ENCODE results near the gene PAQR9. TPM values are rescaled to one million over a fixed set of nuclear protein-coding genes. Genes with fewer than 3 reads are reported as not detected.
A peak's percentile ranks its signal among the peaks of the same experiment; 100 is the strongest.

PAQR9 gene
- total and polyA plus RNA-seq, 2 of the 13 experiments (the other 11 are each of a cell fraction or from before 2014, with no cell fraction given) = 3.7 to 10.3 TPM

- TF ChIP-seq TOPORS (CRISPR knock-in tag; IDR thresholded peaks at IDR 0.05) = no peak
- TF ChIP-seq ZFAT (CRISPR knock-in tag; conservative IDR thresholded peaks at IDR 0.05) = no peak
- peak; percentile 49; the same call in 1 of the 2 replicates for TF ChIP-seq ZBTB7B (CRISPR knock-in tag; IDR thresholded peaks at IDR 0.05)
- peak; percentile 53; the same call in 1 of the 2 replicates for TF ChIP-seq ZBTB26 (CRISPR knock-in tag; IDR thresholded peaks at IDR 0.05; ENCODE audit: borderline replicate concordance)
- TF ChIP-seq SIN3A (IDR thresholded peaks at IDR 0.05; ENCODE audit: borderline replicate concordance, low read depth, low read length) = no peak
- TF ChIP-seq MXD4 (CRISPR knock-in tag; IDR thresholded peaks at IDR 0.05) = no peak
- no peak; a peak in 1 of 4 replicates for TF ChIP-seq ATF4 (CRISPR knock-in tag; IDR thresholded peaks at IDR 0.05)
- TF ChIP-seq SMYD3 (CRISPR knock-in tag; IDR thresholded peaks at IDR 0.05) = no peak
- no peak for TF ChIP-seq JDP2 (CRISPR knock-in tag; IDR thresholded peaks at IDR 0.05; ENCODE audit: borderline replicate concordance)
- TF ChIP-seq GZF1 (CRISPR knock-in tag; IDR thresholded peaks at IDR 0.05) = no peak
- no peak for TF ChIP-seq ZNF432 (CRISPR knock-in tag; IDR thresholded peaks at IDR 0.05; ENCODE audit: borderline replicate concordance)
- TF ChIP-seq KAT2B (IDR thresholded peaks at IDR 0.05; ENCODE audit: borderline replicate concordance, low read depth, low read length) = no peak
- TF ChIP-seq ATRX (CRISPR knock-in tag; IDR thresholded peaks at IDR 0.05; ENCODE audit: borderline replicate concordance) = no peak
- peak; percentile 39; the same call in 1 of the 2 replicates for TF ChIP-seq MAX (IDR thresholded peaks at IDR 0.05)
- peak; percentile 72; the same call in 1 of the 2 replicates for TF ChIP-seq HOXA3 (CRISPR knock-in tag; IDR thresholded peaks at IDR 0.05)
- no peak for TF ChIP-seq ZFP37 (CRISPR knock-in tag; IDR thresholded peaks at IDR 0.05; ENCODE audit: borderline replicate concordance)
- no peak for TF ChIP-seq CREB1 (IDR thresholded peaks at IDR 0.05)
- TF ChIP-seq CREB1 (CRISPR knock-in tag; IDR thresholded peaks at IDR 0.05) = peak; percentile 54; the same call in 1 of the 2 replicates
- peak; percentile 57; the same call in 1 of the 2 replicates for TF ChIP-seq ZNF274 (CRISPR knock-in tag; IDR thresholded peaks at IDR 0.05)
- peak; percentile 87 for TF ChIP-seq MIXL1 (CRISPR knock-in tag; IDR thresholded peaks at IDR 0.05)
- no peak for TF ChIP-seq CBX1 (IDR thresholded peaks at IDR 0.05; ENCODE audit: low read depth)
- no peak for TF ChIP-seq ZNF713 (CRISPR knock-in tag; IDR thresholded peaks at IDR 0.05)
- no peak for TF ChIP-seq SMAD1 (CRISPR knock-in tag; IDR thresholded peaks at IDR 0.05; ENCODE audit: borderline replicate concordance, low read depth)
- TF ChIP-seq PHF20 (CRISPR knock-in tag; IDR thresholded peaks at IDR 0.05) = no peak
- no peak for TF ChIP-seq PRDM15 (CRISPR knock-in tag; IDR thresholded peaks at IDR 0.05)
- TF ChIP-seq ASH2L (IDR thresholded peaks at IDR 0.05; ENCODE audit: insufficient read length, low read depth, low read length) = no peak
These were observed 13.3 kb upstream of the PAQR9 start (continued) for GRCh38 chr3:142976621-142977398.
